ENCODE results near the gene TLE1.

Gene TLE1

GRCh38 chr9:81540142-81540710, 149.1 kb downstream of the TLE1 start:
- DNase-seq: no peak

DNA sequence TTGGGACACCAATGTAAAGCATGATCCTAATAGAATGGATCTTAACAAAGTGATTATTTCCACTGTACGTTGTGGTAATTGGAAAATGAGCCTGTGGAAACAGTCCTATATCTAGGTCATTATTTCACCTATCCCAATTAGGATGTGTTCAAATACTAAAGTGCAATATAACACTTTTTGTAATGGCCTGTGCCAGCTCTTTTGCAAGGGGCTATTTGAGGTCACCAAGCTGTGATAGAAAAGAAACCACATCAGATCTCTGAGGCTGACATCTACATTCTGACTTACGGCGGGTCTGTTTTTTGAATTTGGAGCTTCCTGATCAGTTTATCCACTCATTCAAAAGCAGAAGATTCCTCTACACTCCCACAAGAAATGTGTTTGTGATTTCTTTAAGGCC, 150.0 kb downstream of the TLE1 start:
- no peak for DNase-seq

GRCh38 chr9:81538890-81539289, 150.5 kb downstream of the TLE1 start:
- DNase-seq: peak; percentile 16

DNA sequence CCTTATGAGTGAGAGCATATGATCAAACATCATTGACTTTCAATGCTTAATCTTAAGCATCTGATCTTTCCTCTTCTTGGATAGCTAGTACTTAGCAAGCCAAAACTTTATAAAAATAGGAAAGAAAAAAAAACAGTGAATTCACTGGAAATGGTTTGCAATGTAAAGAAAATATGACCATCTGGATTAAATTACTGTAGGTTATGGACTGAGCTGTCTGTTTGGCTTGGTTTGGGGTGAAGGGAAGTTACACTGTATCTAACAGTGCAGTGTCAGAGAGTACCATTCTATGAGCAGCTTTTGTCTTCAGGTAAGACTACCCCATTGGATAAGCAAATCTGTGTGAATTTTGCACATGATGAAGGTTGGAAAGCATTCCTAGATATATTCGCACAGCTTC, 151.4 kb downstream of the TLE1 start:
- DNase-seq: no peak

- no peak for DNase-seq
Measured at GRCh38 chr9:81536242-81537025, 152.9 kb downstream of the TLE1 start.

GRCh38 chr9:81535542-81536241, 153.7 kb downstream of the TLE1 start:
- DNase-seq: no peak

DNA sequence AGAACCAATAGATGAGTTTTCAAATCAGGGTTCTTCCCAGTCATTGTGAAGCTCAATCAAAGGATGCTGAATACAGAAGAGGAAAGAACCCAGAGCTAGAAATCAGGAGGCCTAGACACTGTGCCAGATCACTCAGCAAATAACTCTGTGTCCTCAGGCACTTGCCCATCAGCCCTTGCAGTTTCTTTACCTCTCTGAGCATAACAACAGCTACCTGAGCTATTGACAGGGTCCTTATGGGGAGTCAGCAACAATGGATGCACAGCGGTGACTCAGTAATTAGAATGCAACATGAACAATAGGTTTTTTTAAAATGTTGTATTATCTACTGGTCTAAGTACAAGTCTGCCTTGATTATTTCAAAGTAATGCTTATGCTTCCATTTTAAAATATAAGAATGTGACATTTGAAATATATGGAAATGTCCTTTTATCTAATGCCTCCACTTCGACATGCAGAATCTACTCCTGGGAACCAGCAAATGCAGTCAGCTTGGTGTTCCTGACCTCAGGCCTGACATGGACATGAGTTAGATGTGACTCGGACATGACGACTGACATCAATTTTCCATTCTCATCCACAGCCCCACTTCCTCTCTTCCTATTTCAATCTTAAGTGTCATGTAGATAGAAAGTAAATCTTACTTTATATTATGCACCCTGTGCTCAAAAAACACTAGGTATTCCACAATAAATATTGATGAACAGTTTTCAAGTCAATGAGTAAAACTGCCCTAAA, 155.0 kb downstream of the TLE1 start:
- DNase-seq: no peak

Measured in NCI-H2227 treated with DMSO at 0.1 percent for 48 hours (cell line).